HepG2 (cell line): ENCODE results near the gene ELL. TPM values are rescaled to one million over a fixed set of nuclear protein-coding genes. Genes with fewer than 3 reads are reported as not detected.

Experiments used
- GATAD2A ChIP-seq: IDR thresholded peaks from 2 replicates; pipeline ENCODE4 v1.6.1; 2016
- MTA1 ChIP-seq: sonication (generic); formaldehyde crosslinking; IDR thresholded peaks from 2 replicates; pipeline ENCODE4 v1.4.0; 2020; ENCODE audit warnings: missing genetic modification reagents, mild to moderate bottlenecking, borderline replicate concordance
- MYPOP ChIP-seq: sonication (generic); formaldehyde crosslinking; IDR thresholded peaks from 2 replicates; pipeline ENCODE4 v1.8.1; 2023; ENCODE audit warnings: mild to moderate bottlenecking, moderate library complexity, missing genetic modification reagents
- PAXIP1 ChIP-seq: sonication (generic); formaldehyde crosslinking; conservative IDR thresholded peaks from 2 replicates; pipeline ENCODE4 v1.4.0; 2020; ENCODE audit warnings: mild to moderate bottlenecking, missing genetic modification reagents, moderate library complexity
- SATB2 ChIP-seq: sonication (generic); formaldehyde crosslinking; IDR thresholded peaks from 2 replicates; pipeline ENCODE4 v1.5.0; 2020; ENCODE audit warnings: missing genetic modification reagents
- SMAD9 ChIP-seq: sonication (generic); formaldehyde crosslinking; IDR thresholded peaks from 2 replicates; pipeline ENCODE4 v1.5.1; 2020; ENCODE audit warnings: mild to moderate bottlenecking, missing genetic modification reagents
- STAG1 ChIP-seq: sonication (generic); formaldehyde crosslinking; IDR thresholded peaks from 2 replicates; pipeline ENCODE4 v1.4.0; 2020; ENCODE audit warnings: missing genetic modification reagents
- TCF7 ChIP-seq: sonication (generic); IDR thresholded peaks from 2 replicates; pipeline ENCODE4 v1.6.1; 2016; ENCODE audit warnings: antibody characterized with exemption, low read depth
- ZNF142 ChIP-seq: sonication (generic); formaldehyde crosslinking; IDR thresholded peaks from 2 replicates; pipeline ENCODE4 v1.4.0; 2020; ENCODE audit warnings: missing genetic modification reagents
- ZNF512B ChIP-seq: sonication (generic); formaldehyde crosslinking; IDR thresholded peaks from 2 replicates; pipeline ENCODE4 v1.5.1; 2020; ENCODE audit warnings: missing genetic modification reagents, mild to moderate bottlenecking, borderline replicate concordance
- ZNF776 ChIP-seq: sonication (generic); formaldehyde crosslinking; IDR thresholded peaks from 2 replicates; pipeline ENCODE4 v1.4.0; 2020; ENCODE audit warnings: mild to moderate bottlenecking, missing genetic modification reagents
- polyA plus RNA-seq, 8 experiments: library from polyadenylated mRNA; depleted of rRNA in 3 of 8; stranded (reverse) in 7 of 8; unstranded in 1 of 8; fragments of >200 nt; fragmentation: Illumina TruSeq in 4 of 8; extraction: Trizol in 4 of 8; gene quantifications; 2 replicates each; pipeline versions ENCODE4 v1.2.1 to v1.2.3, GENCODE V29; 2011 to 2016; ENCODE audit warnings: low read depth in 4 of 8, missing spikeins in 1 of 8, mixed read lengths in 1 of 8; ENCODE audit not compliant: insufficient read depth in 1 of 8
- total RNA-seq, 5 experiments: library from RNA; depleted of rRNA; stranded (reverse); fragments of >200 nt; fragmentation: Illumina TruSeq; extraction: Trizol; gene quantifications; 2 replicates each; pipeline ENCODE4 v1.2.3, GENCODE V29; 2016; ENCODE audit warnings: low read depth in 1 of 5

ELL gene
- total and polyA plus RNA-seq, 2 of the 13 experiments (the other 11 are each of a cell fraction or from before 2014, with no cell fraction given), result 3.7 to 5.4 TPM

GRCh38 chr19:18518639-18519038 is 3.2 kb downstream of the ELL start (continued):
- TF ChIP-seq ZNF142 (CRISPR knock-in tag) (no peak), TCF7 (peak; percentile 21; the same call in 1 of the 2 replicates), PAXIP1 (peak; percentile 86), SATB2 (CRISPR knock-in tag) (no peak), ZNF776 (CRISPR knock-in tag) (no peak), MYPOP (CRISPR knock-in tag) (peak; percentile 51; the same call in 1 of the 2 replicates), SMAD9 (CRISPR knock-in tag) (no peak), STAG1 (peak; percentile 36), ZNF512B (CRISPR knock-in tag) (no peak), GATAD2A (CRISPR knock-in tag) (peak; percentile 54), MTA1 (peak; percentile 33; the same call in 1 of the 2 replicates)
